Brain pericyte (primary cell): ENCODE results near the gene ATOH8.

ENCODE experiments used
- DNase-seq: peaks from one replicate; pipeline ENCODE4 v3.0.0-alpha.2; 2012; ENCODE audit warnings: low read depth, low spot score

ATOH8 gene

GRCh38 chr2:85718885-85719492, 34.8 kb upstream of the ATOH8 start:
- no peak for DNase-seq

- DNase-seq, result no peak
These were observed 34.1 kb upstream of the ATOH8 start for GRCh38 chr2:85719609-85720240.

- DNase-seq, result no peak
These were observed 33.3 kb upstream of the ATOH8 start for GRCh38 chr2:85720533-85720932.

GRCh38 chr2:85721641-85722040, 32.1 kb upstream of the ATOH8 start:
- no peak for DNase-seq

GRCh38 chr2:85722519-85722918, 31.3 kb upstream of the ATOH8 start:
- DNase-seq, result no peak

GRCh38 chr2:85723707-85724360, 30.0 kb upstream of the ATOH8 start:
- DNase-seq, result no peak

- no peak for DNase-seq
These were observed 29.0 kb upstream of the ATOH8 start for GRCh38 chr2:85724731-85725181.

- DNase-seq, result no peak
These were observed 28.3 kb upstream of the ATOH8 start for GRCh38 chr2:85725451-85725850.

- no peak for DNase-seq
These were observed 26.0 kb upstream of the ATOH8 start for GRCh38 chr2:85727798-85728197.

- no peak for DNase-seq
These were observed 25.4 kb upstream of the ATOH8 start for GRCh38 chr2:85728342-85728741.

- peak; percentile 52 for DNase-seq
These were observed 24.6 kb upstream of the ATOH8 start for GRCh38 chr2:85728883-85729824.

GRCh38 chr2:85729825-85730510, 23.8 kb upstream of the ATOH8 start:
- DNase-seq, result no peak

- no peak for DNase-seq
These were observed 23.0 kb upstream of the ATOH8 start for GRCh38 chr2:85730686-85731230.

- no peak for DNase-seq
These were observed 22.2 kb upstream of the ATOH8 start for GRCh38 chr2:85731606-85732005.

GRCh38 chr2:85732467-85733120, 21.2 kb upstream of the ATOH8 start:
- no peak for DNase-seq

- no peak for DNase-seq
These were observed 20.4 kb upstream of the ATOH8 start for GRCh38 chr2:85733121-85733960.

GRCh38 chr2:85734015-85734414, 19.8 kb upstream of the ATOH8 start:
- no peak for DNase-seq

- DNase-seq, result no peak
These were observed 18.7 kb upstream of the ATOH8 start for GRCh38 chr2:85734942-85735608.

GRCh38 chr2:85735691-85736090, 18.1 kb upstream of the ATOH8 start:
- DNase-seq, result no peak
